CD4-positive, alpha-beta memory T cell (primary cell): ENCODE results near the gene MICOS13. TPM values are rescaled to one million over a fixed set of nuclear protein-coding genes. Genes with fewer than 3 reads are reported as not detected.
"Not testable (repeated sequence)": the region's sequence is repeated elsewhere in the genome, so short reads cannot be mapped to it uniquely, and the experiment has no call there.

Experiments
- CTCF ChIA-PET: fragments of 350-600 bp; sonication (Branson Sonifier 250); formaldehyde crosslinking; loops from one replicate; lab custom pipeline; 2021; ENCODE audit warnings: inconsistent platforms; ENCODE audit not compliant: partially characterized antibody; lab: Charles Lee
- POLR2A ChIA-PET: fragments of 350-600 bp; sonication (Branson Sonifier 250); formaldehyde crosslinking; loops from one replicate; lab custom pipeline; 2021; ENCODE audit not compliant: partially characterized antibody; lab: Charles Lee
- DNase-seq, 5 donors: peaks; one replicate each; pipeline versions ENCODE4 v3.0.0 to v3.0.0-alpha.2; 2020 to 2022; ENCODE audit warnings: mixed read lengths in 1 of 5
- H3K27ac ChIP-seq: one replicate; pipeline ENCODE4 v1.7.0; 2013; ENCODE audit warnings: low read depth, low read length
- H3K27me3 ChIP-seq: 2 replicates; pipeline ENCODE4 v1.7.0; 2013; ENCODE audit warnings: mild to moderate bottlenecking, low read length, moderate library complexity; ENCODE audit not compliant: insufficient read depth
- H3K36me3 ChIP-seq: 2 replicates; pipeline ENCODE4 v1.7.0; 2013; ENCODE audit warnings: mild to moderate bottlenecking, low read length, moderate library complexity; ENCODE audit not compliant: insufficient read depth
- H3K4me1 ChIP-seq: 2 replicates; pipeline ENCODE4 v1.7.0; 2013; ENCODE audit warnings: mild to moderate bottlenecking, low read length, moderate library complexity; ENCODE audit not compliant: insufficient read depth
- H3K4me3 ChIP-seq, 2 donors: one replicate each; pipeline ENCODE4 v1.7.0; 2013; ENCODE audit warnings: low read length in 2 of 2, mild to moderate bottlenecking in 1 of 2
- H3K9me3 ChIP-seq, 2 donors: one replicate each; pipeline ENCODE4 v1.7.0; 2013; ENCODE audit warnings: low read length in 2 of 2, control low read depth in 1 of 2; ENCODE audit not compliant: control insufficient read depth in 1 of 2
- H3K27ac Mint-ChIP-seq, 7 donors: one replicate each; pipeline ENCODE4 v1.8.0; 2020 to 2021; ENCODE audit warnings: mixed read lengths in 7 of 7, mild to moderate bottlenecking in 6 of 7, inconsistent platforms in 3 of 7, moderate library complexity in 3 of 7
- H3K27me3 Mint-ChIP-seq, 2 donors: one replicate each; pipeline ENCODE4 v1.8.0; 2020 to 2021; ENCODE audit warnings: mixed read lengths in 2 of 2
- H3K36me3 Mint-ChIP-seq, 2 donors: one replicate each; pipeline ENCODE4 v1.8.0; 2020 to 2021; ENCODE audit warnings: mixed read lengths in 2 of 2, inconsistent platforms in 1 of 2, mild to moderate bottlenecking in 1 of 2
- H3K4me1 Mint-ChIP-seq, 4 donors: one replicate each; pipeline ENCODE4 v1.8.0; 2020 to 2021; ENCODE audit warnings: mixed read lengths in 4 of 4, mild to moderate bottlenecking in 1 of 4
- H3K4me3 Mint-ChIP-seq, 8 donors: one replicate each; pipeline ENCODE4 v1.8.0; 2020 to 2021; ENCODE audit warnings: mixed read lengths in 8 of 8, mild to moderate bottlenecking in 7 of 8, moderate library complexity in 6 of 8, inconsistent platforms in 3 of 8
- H3K9me3 Mint-ChIP-seq, 8 donors: one replicate each; pipeline ENCODE4 v1.8.0; 2020 to 2021; ENCODE audit warnings: mixed read lengths in 8 of 8, mild to moderate bottlenecking in 5 of 8, inconsistent platforms in 3 of 8, moderate library complexity in 1 of 8
- intact Hi-C: fragments of 100-400 bp; cut with micrococcal nuclease; formaldehyde crosslinking; loops from one replicate; pipeline ENCODE4 v1.15.1; 2023
- polyA plus RNA-seq, 2 donors: library from polyadenylated mRNA; unstranded; fragments of 300-500 nt; fragmentation: Illumina TruSeq; gene quantifications; one replicate each; pipeline ENCODE4 v1.2.3, GENCODE V29; 2021
- total RNA-seq, 2 experiments: library from RNA; stranded (reverse); gene quantifications; one replicate each; pipeline ENCODE4 v1.2.3, GENCODE V29; 2021

The MICOS13 gene
- total and polyA plus RNA-seq, 4 experiments from 2014 or later, result 40.5 to 114 (median 77.3) TPM

GRCh38 chr19:5690955-5691821, 10.9 kb upstream of the MICOS13 start:
- H3K4me1 ChIP-seq, result peaks cover 36% of the 10 kb centered on the region
- H3K27me3 ChIP-seq, result no peaks in the 10 kb centered on the region
- intact Hi-C loops, result loop anchor here (1.0 kb wide), 5 partner anchors 11 to 213 kb away; partner anchors contain the start of genes CATSPERD, LONP1, MICOS13 and SAFB
- POLR2A ChIA-PET, result interaction anchor here (0.6 to 3.7 kb wide), 15 partner anchors 8 to 213 kb away, joined by 3 to 79 read pairs (median 6); partner anchors contain the start of genes CATSPERD, DUS3L, HSD11B1L and LONP1
- CTCF ChIA-PET, result interaction anchor here (0.9 to 1.7 kb wide), 6 partner anchors 9 to 72 kb away, joined by 3 to 8 read pairs (median 4); partner anchors contain the start of genes CATSPERD and LONP1
- H3K27ac ChIP-seq, result peak overlapping the region; percentile 83
- H3K36me3 ChIP-seq, result peaks cover 33% of the 10 kb centered on the region
- peak overlapping the region; percentile 92 to 97 (median 94) for H3K4me3 Mint-ChIP-seq
- DNase-seq, result peak; percentile 37 to 66 (median 44)
- H3K27me3 Mint-ChIP-seq, result no peaks in the 10 kb centered on the region
- peaks cover 0 to 5% (median 0%) of the 10 kb centered on the region in 8 donors for H3K9me3 Mint-ChIP-seq
- H3K4me1 Mint-ChIP-seq, result peaks cover 19 to 42% (median 28%) of the 10 kb centered on the region in 4 donors
- H3K27ac Mint-ChIP-seq, result peak overlapping the region; percentile 94 to 100 (median 97)
- peak overlapping the region; percentile 84 to 86 for H3K4me3 ChIP-seq
- no peaks in the 10 kb centered on the region for H3K9me3 ChIP-seq
- H3K36me3 Mint-ChIP-seq, result peaks cover 0 to 44% of the 10 kb centered on the region in 2 donors

GRCh38 chr19:5690125-5690954, 10.0 kb upstream of the MICOS13 start, which contains the start of gene RPL36:
Gene RPL36, plus strand, starts transcription at chr19:5690295. Its CDS starts 213 bp downstream, at chr19:5690508.
- H3K36me3 Mint-ChIP-seq, result peaks cover 0 to 44% of the 10 kb centered on the region in 2 donors
- H3K4me1 Mint-ChIP-seq, result peaks cover 19 to 46% (median 31%) of the 10 kb centered on the region in 4 donors
- peaks cover 32% of the 10 kb centered on the region for H3K36me3 ChIP-seq
- peaks cover 0 to 5% (median 0%) of the 10 kb centered on the region in 8 donors for H3K9me3 Mint-ChIP-seq
- POLR2A ChIA-PET, result interaction anchor here (0.6 to 3.7 kb wide), 21 partner anchors 8 to 214 kb away, joined by 3 to 79 read pairs (median 6); partner anchors contain the start of genes CATSPERD, DUS3L, HSD11B1L and LONP1
- CTCF ChIA-PET, result interaction anchor here (0.7 to 2.3 kb wide), 15 partner anchors 8 to 289 kb away, joined by 3 to 36 read pairs (median 4); partner anchors contain the start of genes CATSPERD, LONP1, SAFB and SAFB2
- DNase-seq, result peak; percentile 97 to 99 (median 98)
- peaks cover 36% of the 10 kb centered on the region for H3K4me1 ChIP-seq
- H3K4me3 Mint-ChIP-seq, result peak within 1 kb of the TSS; percentile 92 to 97 (median 94)
- H3K4me3 ChIP-seq, result peak within 1 kb of the TSS; percentile 84 to 86
- H3K27ac Mint-ChIP-seq, result peak within 1 kb of the TSS; percentile 94 to 100 (median 97)
- H3K27ac ChIP-seq, result peak within 1 kb of the TSS; percentile 83
- H3K27me3 Mint-ChIP-seq, result no peaks in the 10 kb centered on the region
- no peaks in the 10 kb centered on the region for H3K27me3 ChIP-seq
- H3K9me3 ChIP-seq, result no peaks in the 10 kb centered on the region
- intact Hi-C loops, result loop anchor here (1.0 kb wide), 5 partner anchors 10 to 214 kb away; partner anchors contain the start of genes CATSPERD, LONP1, MICOS13 and SAFB

DNA sequence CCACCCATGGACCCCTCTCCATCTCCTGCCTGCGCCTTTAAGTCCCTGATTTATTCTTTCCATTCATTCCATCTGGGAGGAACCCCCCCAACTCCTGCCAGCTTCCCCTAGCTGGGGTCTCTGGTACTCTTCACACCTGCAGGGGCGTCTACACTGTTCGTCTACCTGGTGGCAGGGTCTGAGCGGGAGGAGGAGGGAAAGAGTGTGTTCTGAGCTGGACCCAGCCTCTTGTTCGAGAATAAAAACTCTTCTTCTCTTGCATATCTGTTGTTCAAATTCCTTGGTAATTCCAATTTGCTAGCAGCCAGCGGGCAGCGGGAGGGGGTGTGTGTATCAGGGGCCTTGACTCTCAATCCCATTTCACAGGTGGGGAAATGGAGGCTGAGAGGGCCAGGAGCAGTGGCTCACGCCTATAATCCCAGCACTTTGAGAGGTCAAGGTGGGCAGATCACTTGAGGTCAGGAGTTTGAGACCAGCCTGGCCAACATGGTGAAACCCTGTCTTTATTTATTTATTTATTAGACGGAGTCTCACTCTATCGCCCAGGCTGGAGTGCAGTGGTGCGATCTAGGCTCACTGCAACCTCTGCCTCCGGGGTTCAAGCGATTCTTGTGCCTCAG, 8.1 kb upstream of the MICOS13 start:
- intact Hi-C loops, H3K27me3 Mint-ChIP-seq, H3K4me3 ChIP-seq, DNase-seq, H3K27ac ChIP-seq, H3K9me3 ChIP-seq, H3K9me3 Mint-ChIP-seq, H3K27me3 ChIP-seq: not testable (repeated sequence)
- peak overlapping the region in 3 of 7 donors; percentile 12 to 77 (median 51) for H3K27ac Mint-ChIP-seq
- H3K36me3 ChIP-seq, result peaks cover 15% of the 10 kb centered on the region
- H3K4me1 Mint-ChIP-seq, result peaks cover 19 to 51% (median 31%) of the 10 kb centered on the region in 4 donors
- ChIA-PET CTCF (interaction anchor here (1.0 to 3.6 kb wide), 3 partner anchors 17 to 67 kb away, joined by 3 to 36 read pairs (median 18); partner anchors contain the start of genes CATSPERD, LONP1, SAFB and SAFB2), POLR2A (interaction anchor here (1.9 to 3.7 kb wide), 2 partner anchors 66 to 102 kb away, joined by 11 to 74 read pairs; partner anchors contain the start of genes DUS3L, SAFB and SAFB2)
- peak overlapping the region; percentile 23 to 71 (median 56) for H3K4me3 Mint-ChIP-seq
- H3K4me1 ChIP-seq, result peaks cover 36% of the 10 kb centered on the region
- H3K36me3 Mint-ChIP-seq, result peaks cover 0 to 31% of the 10 kb centered on the region in 2 donors

DNA sequence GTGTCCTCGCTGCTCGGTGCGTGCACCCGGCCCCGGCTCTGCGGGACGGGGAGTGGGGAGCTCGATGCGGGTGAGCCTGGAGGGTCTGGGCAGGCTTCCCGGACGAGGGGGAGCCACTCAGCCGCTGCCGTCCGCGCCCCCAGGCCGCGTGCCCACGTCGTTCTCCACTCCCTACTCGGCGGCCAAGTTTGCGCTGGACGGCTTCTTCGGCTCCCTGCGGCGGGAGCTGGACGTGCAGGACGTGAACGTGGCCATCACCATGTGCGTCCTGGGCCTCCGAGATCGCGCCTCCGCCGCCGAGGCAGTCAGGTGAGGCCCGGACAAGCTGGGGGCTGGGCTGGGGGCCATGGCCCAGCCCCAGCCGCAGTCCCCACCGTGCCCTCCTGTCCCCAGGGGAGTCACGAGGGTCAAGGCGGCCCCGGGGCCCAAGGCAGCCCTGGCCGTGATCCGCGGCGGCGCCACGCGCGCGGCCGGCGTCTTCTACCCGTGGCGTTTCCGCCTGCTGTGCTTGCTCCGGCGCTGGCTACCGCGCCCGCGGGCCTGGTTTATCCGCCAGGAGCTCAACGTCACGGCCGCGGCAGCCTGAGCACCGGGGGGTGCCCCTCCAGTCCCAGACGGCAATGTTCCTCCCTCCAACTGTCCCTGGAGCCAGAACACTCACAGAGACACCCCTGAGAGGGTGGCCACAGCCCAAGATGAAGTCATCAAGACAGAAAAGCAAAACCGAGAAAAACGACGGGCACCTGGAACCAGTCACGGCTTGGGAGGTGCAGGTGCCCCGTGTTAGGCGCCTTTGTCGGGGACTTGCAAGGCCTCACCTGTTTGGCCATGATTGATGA, 7.3 kb upstream of the MICOS13 start:
- intact Hi-C loops, result no loop called here
- no peaks in the 10 kb centered on the region for H3K27me3 Mint-ChIP-seq
- DNase-seq, result no peak
- peak overlapping the region in 6 of 8 donors; percentile 58 to 88 (median 82) for H3K4me3 Mint-ChIP-seq
- peaks cover 0 to 5% (median 0%) of the 10 kb centered on the region in 8 donors for H3K9me3 Mint-ChIP-seq
- ChIA-PET POLR2A (interaction anchor here (0.8 to 3.4 kb wide), 8 partner anchors 8 to 217 kb away, joined by 3 to 28 read pairs (median 4); partner anchors contain the start of genes CATSPERD, LONP1, SAFB and SAFB2), CTCF (interaction anchor here (0.7 to 3.6 kb wide), 10 partner anchors 11 to 217 kb away, joined by 3 to 18 read pairs (median 3); partner anchors contain the start of genes CATSPERD, LONP1, SAFB and SAFB2)
- no peaks in the 10 kb centered on the region for H3K27me3 ChIP-seq
- H3K36me3 Mint-ChIP-seq, result peaks cover 0 to 25% of the 10 kb centered on the region in 2 donors
- peaks cover 7% of the 10 kb centered on the region for H3K36me3 ChIP-seq
- peaks cover 17 to 47% (median 31%) of the 10 kb centered on the region in 4 donors for H3K4me1 Mint-ChIP-seq
- H3K4me1 ChIP-seq, result peaks cover 30% of the 10 kb centered on the region
- peak overlapping the region in 1 of 2 donors; percentile 61 for H3K4me3 ChIP-seq
- H3K9me3 ChIP-seq, result no peaks in the 10 kb centered on the region
- H3K27ac Mint-ChIP-seq, result peak overlapping the region in 5 of 7 donors; percentile 12 to 93 (median 78)
- H3K27ac ChIP-seq, result peak overlapping the region; percentile 67

DNA sequence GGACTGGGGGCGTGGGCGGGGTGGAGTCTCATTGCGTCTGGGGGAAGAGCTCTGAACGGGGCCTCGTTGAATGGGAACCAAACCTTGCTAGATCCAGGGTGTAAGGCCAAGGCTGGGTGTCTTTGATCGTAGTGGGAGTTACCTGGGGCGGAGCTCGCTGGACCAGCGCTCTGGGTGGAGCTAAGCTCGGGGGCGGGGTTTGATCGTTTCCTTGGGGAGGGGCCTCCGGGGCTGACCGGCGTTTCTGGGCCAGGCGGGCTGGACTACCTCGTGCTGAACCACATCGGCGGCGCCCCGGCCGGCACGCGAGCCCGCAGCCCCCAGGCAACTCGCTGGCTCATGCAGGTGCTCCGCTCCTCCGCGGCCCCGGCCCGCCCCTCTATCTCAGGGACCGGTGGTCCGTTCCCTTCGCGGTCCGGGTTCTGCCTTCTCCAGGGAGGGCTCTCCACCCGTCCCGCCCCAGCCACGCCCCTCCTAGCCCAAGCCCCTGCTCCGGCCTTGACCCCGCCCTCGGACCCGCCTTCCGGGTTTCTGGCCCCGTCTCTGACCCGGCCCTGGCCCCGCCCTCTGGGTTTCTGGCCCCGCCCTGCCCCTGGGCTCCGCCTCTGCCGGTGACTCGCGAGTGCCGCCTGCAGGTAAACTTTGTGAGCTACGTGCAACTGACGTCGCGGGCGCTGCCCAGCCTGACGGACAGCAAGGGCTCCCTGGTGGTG, 6.5 kb upstream of the MICOS13 start:
- peak overlapping the region in 1 of 2 donors; percentile 61 for H3K4me3 ChIP-seq
- no peaks in the 10 kb centered on the region for H3K27me3 ChIP-seq
- peaks cover 20 to 47% (median 32%) of the 10 kb centered on the region in 4 donors for H3K4me1 Mint-ChIP-seq
- no peaks in the 10 kb centered on the region for H3K36me3 ChIP-seq
- intact Hi-C loops, result no loop called here
- CTCF ChIA-PET, result interaction anchor here (0.7 to 3.6 kb wide), 9 partner anchors 10 to 218 kb away, joined by 3 to 18 read pairs (median 3); partner anchors contain the start of genes CATSPERD, LONP1, SAFB and SAFB2
- no peaks in the 10 kb centered on the region for H3K27me3 Mint-ChIP-seq
- H3K9me3 Mint-ChIP-seq, result peaks cover 0 to 5% (median 0%) of the 10 kb centered on the region in 8 donors
- POLR2A ChIA-PET, result interaction anchor here (0.8 to 3.4 kb wide), 9 partner anchors 8 to 218 kb away, joined by 3 to 28 read pairs (median 4); partner anchors contain the start of genes CATSPERD, LONP1, SAFB and SAFB2
- DNase-seq, result peak; percentile 84 to 88 (median 85)
- H3K4me1 ChIP-seq, result peaks cover 23% of the 10 kb centered on the region
- H3K4me3 Mint-ChIP-seq, result peak overlapping the region; percentile 81 to 88 (median 83)
- H3K36me3 Mint-ChIP-seq, result peaks cover 0 to 18% of the 10 kb centered on the region in 2 donors
- H3K27ac ChIP-seq, result peak overlapping the region; percentile 67
- no peaks in the 10 kb centered on the region for H3K9me3 ChIP-seq
- peak overlapping the region; percentile 86 to 95 (median 91) for H3K27ac Mint-ChIP-seq
